ENCODE measurements around the gene KDM4C.
"Not testable (repeated sequence)": the region's sequence is repeated elsewhere in the genome, so short reads cannot be mapped to it uniquely, and the experiment has no call there.

Gene KDM4C

DNA sequence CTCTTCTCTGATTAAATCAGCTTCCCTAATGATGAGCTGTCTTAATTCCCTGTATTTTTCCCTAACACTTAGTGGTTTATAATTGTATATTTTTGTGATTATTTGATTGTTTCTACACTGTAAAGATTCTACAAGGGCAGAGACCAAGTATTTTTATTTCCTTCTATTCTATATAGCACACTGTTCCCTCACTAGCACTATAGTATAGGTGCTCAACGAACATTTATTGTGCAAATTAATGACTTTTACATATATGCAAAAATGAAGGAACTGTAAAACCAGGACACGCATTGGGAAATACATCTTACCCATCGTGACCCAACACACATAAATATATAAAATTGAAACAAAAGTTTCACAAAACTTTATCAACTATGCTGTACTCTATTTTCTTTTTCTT lies 7.6 kb downstream of the KDM4C start:
- TF ChIP-seq, protein P1, sequence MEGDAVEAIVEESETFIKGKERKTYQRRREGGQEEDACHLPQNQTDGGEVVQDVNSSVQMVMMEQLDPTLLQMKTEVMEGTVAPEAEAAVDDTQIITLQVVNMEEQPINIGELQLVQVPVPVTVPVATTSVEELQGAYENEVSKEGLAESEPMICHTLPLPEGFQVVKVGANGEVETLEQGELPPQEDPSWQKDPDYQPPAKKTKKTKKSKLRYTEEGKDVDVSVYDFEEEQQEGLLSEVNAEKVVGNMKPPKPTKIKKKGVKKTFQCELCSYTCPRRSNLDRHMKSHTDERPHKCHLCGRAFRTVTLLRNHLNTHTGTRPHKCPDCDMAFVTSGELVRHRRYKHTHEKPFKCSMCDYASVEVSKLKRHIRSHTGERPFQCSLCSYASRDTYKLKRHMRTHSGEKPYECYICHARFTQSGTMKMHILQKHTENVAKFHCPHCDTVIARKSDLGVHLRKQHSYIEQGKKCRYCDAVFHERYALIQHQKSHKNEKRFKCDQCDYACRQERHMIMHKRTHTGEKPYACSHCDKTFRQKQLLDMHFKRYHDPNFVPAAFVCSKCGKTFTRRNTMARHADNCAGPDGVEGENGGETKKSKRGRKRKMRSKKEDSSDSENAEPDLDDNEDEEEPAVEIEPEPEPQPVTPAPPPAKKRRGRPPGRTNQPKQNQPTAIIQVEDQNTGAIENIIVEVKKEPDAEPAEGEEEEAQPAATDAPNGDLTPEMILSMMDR (IDR thresholded peaks at IDR 0.05; ENCODE audit: low read depth, low read length, missing control alignments), result no peak
- no peaks in the 10 kb centered on the region for H3K36me3 ChIP-seq (replicated peaks)
- in situ Hi-C loops (cut with HindIII; ENCODE audit: low pct_ligation_motif_present, low sequenced_read_pairs), result no loop called here
- no peak for DNase-seq
- H3K27ac ChIP-seq, result no peak overlapping the region
- no peaks in the 10 kb centered on the region for H3K27me3 ChIP-seq (replicated peaks)
- H3K4me3 ChIP-seq (ENCODE audit: low read depth, low read length), result no peak overlapping the region

DNA sequence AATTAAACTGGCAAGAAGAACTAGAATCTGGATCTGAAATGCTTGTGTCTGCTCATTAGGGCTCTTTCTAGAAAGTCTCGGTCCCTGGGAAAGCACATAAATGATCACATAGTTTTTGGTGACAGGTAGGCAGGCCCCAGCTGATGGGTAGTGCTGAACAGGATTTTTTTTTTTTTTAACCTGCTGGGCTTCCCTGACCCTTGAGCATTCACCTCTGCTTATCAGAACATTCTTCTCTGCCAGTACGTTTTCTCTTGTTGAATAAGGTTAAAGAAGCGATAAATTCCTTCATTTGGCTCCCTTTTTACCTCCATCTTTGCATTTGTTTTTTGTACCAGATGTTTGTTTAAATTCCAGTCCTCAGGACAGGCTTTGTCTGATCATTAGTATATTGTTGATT lies 8.8 kb downstream of the KDM4C start:
- Histone ChIP-seq H3K27ac (no peak overlapping the region), H3K27me3 (replicated peaks) (no peaks in the 10 kb centered on the region), H3K4me3 (ENCODE audit: low read depth, low read length) (no peak overlapping the region), H3K36me3 (replicated peaks) (no peaks in the 10 kb centered on the region)
- no peak for DNase-seq
- in situ Hi-C loops (cut with HindIII; ENCODE audit: low pct_ligation_motif_present, low sequenced_read_pairs), result no loop called here
- TF ChIP-seq, protein P1 (IDR thresholded peaks at IDR 0.05; ENCODE audit: low read depth, low read length, missing control alignments), result no peak

DNA sequence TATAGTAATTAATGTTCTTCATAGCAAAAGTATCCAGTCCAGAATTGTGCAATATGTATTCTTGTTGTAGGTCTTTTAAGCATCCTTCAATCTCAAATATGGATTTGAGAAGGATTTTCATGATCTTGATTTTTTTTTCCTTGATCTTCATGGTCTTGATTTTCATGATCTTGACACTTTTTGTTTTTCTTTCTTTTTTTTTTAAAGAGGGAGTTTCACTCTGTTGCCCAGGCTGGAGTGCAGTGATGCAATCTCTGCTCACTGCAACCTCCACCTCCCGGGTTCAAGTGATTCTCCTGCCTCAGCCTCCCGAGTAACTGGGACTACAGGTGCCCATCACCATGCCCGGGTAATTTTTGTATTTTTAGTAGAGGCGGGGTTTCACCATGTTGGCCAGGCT lies 10.8 kb downstream of the KDM4C start:
- DNase-seq; H3K27me3 ChIP-seq (replicated peaks); H3K4me3 ChIP-seq (ENCODE audit: low read depth, low read length); H3K36me3 ChIP-seq (replicated peaks); H3K27ac ChIP-seq; in situ Hi-C loops (cut with HindIII; ENCODE audit: low pct_ligation_motif_present, low sequenced_read_pairs): not testable (repeated sequence)

DNA sequence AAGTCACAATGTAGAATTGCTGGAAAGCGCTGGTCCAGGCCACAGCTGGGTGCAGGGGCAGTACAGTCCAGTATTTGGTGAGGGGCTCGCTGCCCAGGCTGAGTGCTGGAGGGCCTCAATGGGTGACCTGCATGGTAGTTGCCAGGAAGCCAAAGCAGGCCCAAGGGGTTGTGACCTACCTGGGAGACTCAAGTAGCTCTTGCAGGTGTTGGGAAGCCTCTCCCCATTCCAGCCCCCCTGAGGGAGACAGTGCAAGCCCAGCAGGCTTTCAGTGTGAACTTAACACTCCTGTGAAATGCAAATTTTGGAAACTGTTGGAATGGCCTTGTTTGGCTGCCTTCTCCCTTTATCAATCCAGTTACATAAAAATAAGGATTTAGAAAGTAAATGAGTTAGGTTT lies 13.9 kb downstream of the KDM4C start:
- no peak for DNase-seq
- no peaks in the 10 kb centered on the region for H3K27me3 ChIP-seq (replicated peaks)
- H3K36me3 ChIP-seq (replicated peaks), result no peaks in the 10 kb centered on the region
- TF ChIP-seq, protein P1 (IDR thresholded peaks at IDR 0.05; ENCODE audit: low read depth, low read length, missing control alignments), result no peak
- no peak overlapping the region for H3K27ac ChIP-seq
- in situ Hi-C loops (cut with HindIII; ENCODE audit: low pct_ligation_motif_present, low sequenced_read_pairs), result no loop called here
- H3K4me3 ChIP-seq (ENCODE audit: low read depth, low read length), result no peak overlapping the region

DNA sequence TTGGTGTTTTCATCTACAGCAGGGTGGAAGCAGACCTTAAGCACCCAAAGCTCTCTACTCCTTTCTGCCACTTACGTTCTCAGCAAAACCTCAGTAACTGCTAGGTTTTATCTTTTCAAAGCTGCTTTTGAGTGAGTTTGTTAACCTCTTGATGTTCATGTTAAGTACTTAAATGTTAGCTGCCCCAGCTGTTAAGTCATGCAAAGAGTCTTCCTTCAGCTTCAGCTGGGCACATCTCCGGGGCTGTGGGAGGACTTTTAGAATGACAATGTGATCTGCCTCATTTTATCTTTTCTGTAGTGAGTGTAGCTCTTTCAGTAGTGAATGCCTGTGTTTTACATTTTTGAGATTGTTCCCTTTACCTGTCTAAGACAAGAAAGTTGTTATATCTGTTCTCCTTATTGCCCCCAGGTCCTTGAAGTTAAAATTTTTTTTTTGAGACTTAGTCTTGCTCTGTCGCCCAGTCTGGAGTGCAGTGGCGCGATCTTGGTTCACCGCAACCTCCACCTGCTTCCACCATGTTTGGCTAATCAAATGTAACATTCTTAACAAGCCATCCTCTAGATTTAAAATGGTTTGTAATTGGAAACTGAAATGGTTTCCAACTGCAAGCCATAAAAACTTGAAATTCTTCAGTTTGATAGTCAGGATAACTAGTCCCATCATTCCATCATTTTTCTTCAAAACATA lies 19.6 kb downstream of the KDM4C start:
- Histone ChIP-seq H3K27ac (no peak overlapping the region), H3K4me3 (ENCODE audit: low read depth, low read length) (no peak overlapping the region), H3K27me3 (replicated peaks) (no peaks in the 10 kb centered on the region), H3K36me3 (replicated peaks) (no peaks in the 10 kb centered on the region)
- TF ChIP-seq, protein P1 (IDR thresholded peaks at IDR 0.05; ENCODE audit: low read depth, low read length, missing control alignments), result no peak
- DNase-seq, result no peak
- in situ Hi-C loops (cut with HindIII; ENCODE audit: low pct_ligation_motif_present, low sequenced_read_pairs), result no loop called here

DNA sequence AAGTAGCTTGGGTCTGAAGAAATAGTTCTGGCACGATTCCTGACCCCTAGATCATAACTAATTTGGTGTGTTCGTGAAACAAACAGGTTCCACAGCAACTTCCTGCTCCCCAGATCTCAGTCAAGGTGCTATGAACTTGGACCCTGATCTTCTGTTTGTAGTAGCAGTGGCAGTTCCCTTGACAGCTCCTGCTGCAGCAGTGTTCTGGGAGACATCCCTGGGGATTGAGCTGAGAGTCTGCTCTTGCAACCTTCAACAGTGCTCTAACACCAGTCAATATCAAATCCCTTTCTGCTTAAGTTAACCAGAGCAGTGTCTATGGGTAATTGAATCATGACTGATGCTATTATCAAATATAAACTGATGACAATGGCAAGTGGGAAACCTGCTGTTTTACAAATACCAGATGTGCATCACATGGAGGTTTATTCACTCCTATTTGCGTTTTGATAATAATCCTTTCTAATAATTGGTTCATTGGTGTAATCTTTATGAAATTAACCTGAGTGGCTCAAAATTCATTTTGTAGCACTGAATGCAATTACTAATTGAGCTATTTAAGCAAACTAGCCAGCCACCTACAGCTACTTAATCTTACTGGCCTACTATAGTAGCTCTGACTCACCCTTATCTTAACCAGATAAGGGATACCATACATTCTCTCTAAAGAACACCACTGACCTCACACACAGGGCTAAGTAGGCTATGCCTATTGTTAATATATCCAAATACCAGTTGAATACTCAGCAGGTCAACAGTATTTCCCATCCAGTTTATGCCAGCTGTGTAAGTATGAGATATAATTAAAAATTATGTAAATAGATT lies 21.9 kb downstream of the KDM4C start:
- peak; percentile 72 for DNase-seq
- in situ Hi-C loops (cut with HindIII; ENCODE audit: low pct_ligation_motif_present, low sequenced_read_pairs), result no loop called here
- Histone ChIP-seq H3K27me3 (replicated peaks) (no peaks in the 10 kb centered on the region), H3K4me3 (ENCODE audit: low read depth, low read length) (no peak overlapping the region), H3K27ac (no peak overlapping the region), H3K36me3 (replicated peaks) (no peaks in the 10 kb centered on the region)
- TF ChIP-seq, protein P1 (IDR thresholded peaks at IDR 0.05; ENCODE audit: low read depth, low read length, missing control alignments), result no peak

Measured in brain microvascular endothelial cell (primary cell).